ENCODE results near the gene DNLZ.

DNLZ gene

GRCh38 chr9:136400038-136400834 is 36.7 kb upstream of the DNLZ start, which contains the start of gene SNAPC4:
TSS of gene SNAPC4 (minus strand) at chr9:136400170. CDS start at chr9:136398428, 1,742 bp downstream.
- peak within 1 kb of the TSS; percentile 41 to 64 for H3K27ac ChIP-seq

GRCh38 chr9:136399176-136400037 is 35.9 kb upstream of the DNLZ start:
- no peak for TF ChIP-seq CTCF (IDR thresholded peaks at IDR 0.05)
- no peak for DNase-seq (ENCODE audit: low spot score)
- Histone ChIP-seq H3K4me3 (peak overlapping the region; percentile 99), H3K27ac (peak overlapping the region in 1 of 2 donors; percentile 64)

More at GRCh38 chr9:136400038-136400834, 36.7 kb upstream of the DNLZ start, which contains the start of gene SNAPC4:
- peak; percentile 82 for TF ChIP-seq CTCF (IDR thresholded peaks at IDR 0.05)
- H3K4me3 ChIP-seq: peak within 1 kb of the TSS; percentile 99
- DNase-seq (ENCODE audit: low spot score): peak; percentile 88

GRCh38 chr9:136398286-136398685 is 34.7 kb upstream of the DNLZ start:
- Histone ChIP-seq H3K4me3 (no peak overlapping the region), H3K27ac (no peak overlapping the region)
- no peak for TF ChIP-seq CTCF (IDR thresholded peaks at IDR 0.05)
- DNase-seq (ENCODE audit: low spot score): no peak

- no peak overlapping the region for H3K27ac ChIP-seq
- H3K4me3 ChIP-seq: no peak overlapping the region
- TF ChIP-seq CTCF (IDR thresholded peaks at IDR 0.05): no peak
- DNase-seq (ENCODE audit: low spot score): no peak
Observed at GRCh38 chr9:136397643-136398042, 34.1 kb upstream of the DNLZ start.

- Histone ChIP-seq H3K27ac (no peak overlapping the region), H3K4me3 (no peak overlapping the region)
- no peak for DNase-seq (ENCODE audit: low spot score)
- no peak for TF ChIP-seq CTCF (IDR thresholded peaks at IDR 0.05)
Observed at GRCh38 chr9:136396219-136396515, 32.6 kb upstream of the DNLZ start.

- H3K27ac ChIP-seq: no peak overlapping the region
- H3K4me3 ChIP-seq: no peak overlapping the region
- no peak for TF ChIP-seq CTCF (IDR thresholded peaks at IDR 0.05)
- DNase-seq (ENCODE audit: low spot score): no peak
Observed at GRCh38 chr9:136395345-136396218, 32.0 kb upstream of the DNLZ start.

Measured in coronary artery (tissue), 2 donors.